B cell (primary cell): ENCODE measurements around the gene DKK3.
"Not testable (repeated sequence)": the region's sequence is repeated elsewhere in the genome, so short reads cannot be mapped to it uniquely, and the experiment has no call there.

Experiments used
- CTCF ChIP-seq: fragments of 200-600 bp; IDR thresholded peaks from one replicate; pipeline ENCODE4 v1.8.0; 2022; ENCODE audit warnings: antibody characterized with exemption, mild to moderate bottlenecking
- EZH2 ChIP-seq: IDR thresholded peaks from 2 replicates; pipeline ENCODE4 v1.6.1; 2012; ENCODE audit warnings: borderline replicate concordance, low read depth, mild to moderate bottlenecking, moderate library complexity, low read length; ENCODE audit not compliant: insufficient read depth, poor library complexity, severe bottlenecking

GRCh38 chr11:12040719-12041118 lies 32.3 kb upstream of the DKK3 start:
- TF ChIP-seq CTCF, EZH2: not testable (repeated sequence)
